OCI-LY3 (cell line): ENCODE measurements around the gene CD6.

Experiments used
- CTCF ChIP-seq: fragments of 200-600, 300-600 bp; sonication (generic); IDR thresholded peaks from 2 replicates; pipeline ENCODE4 v1.5.1; 2014; ENCODE audit warnings: antibody characterized with exemption, low read length, low read depth
- EZH2phosphoT487 ChIP-seq: fragments of 200-600 bp; shearing (Covaris generic); IDR thresholded peaks from 2 replicates; pipeline ENCODE4 v1.6.1; 2018; ENCODE audit warnings: antibody characterized with exemption, mixed run types, low read depth

GRCh38 chr11:61035526-61035835 is 64.0 kb downstream of the CD6 start:
- TF ChIP-seq CTCF (no peak), EZH2phosphoT487 (no peak)
